OCI-LY1 (cell line): ENCODE results near the gene KIFC3.

Source experiments
- EZH2 ChIP-seq: fragments of 200-600 bp; sonication (generic), shearing (Covaris generic); IDR thresholded peaks from 2 replicates; pipeline ENCODE4 v1.8.0; 2017; ENCODE audit warnings: borderline replicate concordance, mixed run types, mild to moderate bottlenecking, antibody characterized with exemption, low read length, moderate library complexity, mixed read lengths
- TF ChIP-seq, protein P1 (sequence below): fragments of 200-600 bp; sonication (generic), shearing (Covaris generic); IDR thresholded peaks from 2 replicates; pipeline ENCODE4 v1.5.1; 2017; ENCODE audit warnings: mild to moderate bottlenecking, antibody characterized with exemption, low read length, moderate library complexity, mixed read lengths

GRCh38 chr16:57818377-57819064 is 16.2 kb upstream of the KIFC3 start:
- TF ChIP-seq, protein P1, sequence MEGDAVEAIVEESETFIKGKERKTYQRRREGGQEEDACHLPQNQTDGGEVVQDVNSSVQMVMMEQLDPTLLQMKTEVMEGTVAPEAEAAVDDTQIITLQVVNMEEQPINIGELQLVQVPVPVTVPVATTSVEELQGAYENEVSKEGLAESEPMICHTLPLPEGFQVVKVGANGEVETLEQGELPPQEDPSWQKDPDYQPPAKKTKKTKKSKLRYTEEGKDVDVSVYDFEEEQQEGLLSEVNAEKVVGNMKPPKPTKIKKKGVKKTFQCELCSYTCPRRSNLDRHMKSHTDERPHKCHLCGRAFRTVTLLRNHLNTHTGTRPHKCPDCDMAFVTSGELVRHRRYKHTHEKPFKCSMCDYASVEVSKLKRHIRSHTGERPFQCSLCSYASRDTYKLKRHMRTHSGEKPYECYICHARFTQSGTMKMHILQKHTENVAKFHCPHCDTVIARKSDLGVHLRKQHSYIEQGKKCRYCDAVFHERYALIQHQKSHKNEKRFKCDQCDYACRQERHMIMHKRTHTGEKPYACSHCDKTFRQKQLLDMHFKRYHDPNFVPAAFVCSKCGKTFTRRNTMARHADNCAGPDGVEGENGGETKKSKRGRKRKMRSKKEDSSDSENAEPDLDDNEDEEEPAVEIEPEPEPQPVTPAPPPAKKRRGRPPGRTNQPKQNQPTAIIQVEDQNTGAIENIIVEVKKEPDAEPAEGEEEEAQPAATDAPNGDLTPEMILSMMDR = no peak
- no peak for TF ChIP-seq EZH2
